ENCODE data around the gene ZBTB3. TPM values are rescaled to one million over a fixed set of nuclear protein-coding genes. Genes with fewer than 3 reads are reported as not detected.
A peak's percentile ranks its signal among the peaks of the same experiment; 100 is the strongest.

The ZBTB3 gene
- total and polyA plus RNA-seq, 9 of the 15 experiments (the other 6 are each of a cell fraction or from before 2014, with no cell fraction given) = 1.9 to 10.0 (median 4.9) TPM

DNA sequence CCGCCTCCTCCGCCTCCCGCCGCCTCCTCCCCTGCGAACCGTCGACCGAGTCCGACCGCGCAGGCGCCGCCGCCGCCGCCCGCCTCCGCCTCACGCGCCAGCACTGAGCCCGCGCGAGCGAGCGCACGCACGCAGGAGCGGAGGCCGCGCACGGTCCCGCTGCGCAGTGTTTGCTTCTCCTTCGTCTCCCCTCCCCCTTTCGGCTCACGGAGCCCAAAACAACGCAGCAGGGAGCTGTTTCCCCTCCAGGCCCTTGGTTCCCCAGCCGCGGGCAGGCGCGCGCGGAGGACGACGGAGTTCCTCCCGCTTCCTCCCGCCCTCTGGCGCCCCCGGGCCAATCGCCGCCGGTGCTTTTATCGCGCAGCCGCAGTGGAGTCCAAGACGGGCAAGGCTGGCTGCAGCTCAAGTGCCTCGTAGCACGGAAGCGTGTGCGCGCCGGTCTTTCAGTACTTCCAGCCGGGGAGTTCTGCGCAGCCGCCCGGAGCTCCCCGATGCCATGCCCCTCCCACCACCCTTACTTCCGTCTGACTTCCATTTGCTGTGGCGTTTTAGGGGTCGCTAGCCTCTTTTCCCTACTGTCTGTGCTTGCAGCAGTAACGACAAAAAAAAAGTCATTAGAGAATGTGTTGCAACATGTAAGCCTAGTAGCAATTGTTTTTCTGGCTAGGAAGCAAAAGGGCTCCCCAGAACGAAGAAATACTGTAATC, 26.6 kb downstream of the ZBTB3 start, which contains the start of gene HNRNPUL2 (continued):
- TF ChIP-seq, protein P1, sequence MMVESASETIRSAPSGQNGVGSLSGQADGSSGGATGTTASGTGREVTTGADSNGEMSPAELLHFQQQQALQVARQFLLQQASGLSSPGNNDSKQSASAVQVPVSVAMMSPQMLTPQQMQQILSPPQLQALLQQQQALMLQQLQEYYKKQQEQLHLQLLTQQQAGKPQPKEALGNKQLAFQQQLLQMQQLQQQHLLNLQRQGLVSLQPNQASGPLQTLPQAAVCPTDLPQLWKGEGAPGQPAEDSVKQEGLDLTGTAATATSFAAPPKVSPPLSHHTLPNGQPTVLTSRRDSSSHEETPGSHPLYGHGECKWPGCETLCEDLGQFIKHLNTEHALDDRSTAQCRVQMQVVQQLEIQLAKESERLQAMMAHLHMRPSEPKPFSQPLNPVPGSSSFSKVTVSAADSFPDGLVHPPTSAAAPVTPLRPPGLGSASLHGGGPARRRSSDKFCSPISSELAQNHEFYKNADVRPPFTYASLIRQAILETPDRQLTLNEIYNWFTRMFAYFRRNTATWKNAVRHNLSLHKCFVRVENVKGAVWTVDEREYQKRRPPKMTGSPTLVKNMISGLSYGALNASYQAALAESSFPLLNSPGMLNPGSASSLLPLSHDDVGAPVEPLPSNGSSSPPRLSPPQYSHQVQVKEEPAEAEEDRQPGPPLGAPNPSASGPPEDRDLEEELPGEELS (CRISPR knock-in tag; IDR thresholded peaks at IDR 0.05; ENCODE audit: borderline replicate concordance) = no peak
- TF ChIP-seq, protein P2, sequence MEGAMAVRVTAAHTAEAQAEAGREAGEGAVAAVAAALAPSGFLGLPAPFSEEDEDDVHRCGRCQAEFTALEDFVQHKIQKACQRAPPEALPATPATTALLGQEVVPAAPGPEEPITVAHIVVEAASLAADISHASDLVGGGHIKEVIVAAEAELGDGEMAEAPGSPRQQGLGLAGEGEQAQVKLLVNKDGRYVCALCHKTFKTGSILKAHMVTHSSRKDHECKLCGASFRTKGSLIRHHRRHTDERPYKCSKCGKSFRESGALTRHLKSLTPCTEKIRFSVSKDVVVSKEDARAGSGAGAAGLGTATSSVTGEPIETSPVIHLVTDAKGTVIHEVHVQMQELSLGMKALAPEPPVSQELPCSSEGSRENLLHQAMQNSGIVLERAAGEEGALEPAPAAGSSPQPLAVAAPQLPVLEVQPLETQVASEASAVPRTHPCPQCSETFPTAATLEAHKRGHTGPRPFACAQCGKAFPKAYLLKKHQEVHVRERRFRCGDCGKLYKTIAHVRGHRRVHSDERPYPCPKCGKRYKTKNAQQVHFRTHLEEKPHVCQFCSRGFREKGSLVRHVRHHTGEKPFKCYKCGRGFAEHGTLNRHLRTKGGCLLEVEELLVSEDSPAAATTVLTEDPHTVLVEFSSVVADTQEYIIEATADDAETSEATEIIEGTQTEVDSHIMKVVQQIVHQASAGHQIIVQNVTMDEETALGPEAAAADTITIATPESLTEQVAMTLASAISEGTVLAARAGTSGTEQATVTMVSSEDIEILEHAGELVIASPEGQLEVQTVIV (CRISPR knock-in tag; IDR thresholded peaks at IDR 0.05; ENCODE audit: borderline replicate concordance) = no peak
- no peak for TF ChIP-seq KLF16 (IDR thresholded peaks at IDR 0.05)
- peak in 1 of 2 experiments; percentile 13; a peak in 1 of 4 replicates for TF ChIP-seq ETV6 (IDR thresholded peaks at IDR 0.05; ENCODE audit: borderline replicate concordance in 1 of 2, low read depth in 2 of 2, low read length in 1 of 2)
- TF ChIP-seq ETV6 (CRISPR knock-in tag; IDR thresholded peaks at IDR 0.05; ENCODE audit: borderline replicate concordance) = no peak
- no peak for TF ChIP-seq HNRNPK (IDR thresholded peaks at IDR 0.05; ENCODE audit: low read depth, low read length, poor library complexity, severe bottlenecking)
- TF ChIP-seq ZFP1 (CRISPR knock-in tag; IDR thresholded peaks at IDR 0.05) = no peak
- peak; percentile 93 for TF ChIP-seq CCNT2 (IDR thresholded peaks at IDR 0.05; ENCODE audit: borderline replicate concordance, extremely low read depth, insufficient read length, low read depth, low read length)
- TF ChIP-seq RFX5 (IDR thresholded peaks at IDR 0.05; ENCODE audit: low read depth, low read length) = no peak
- TF ChIP-seq ZNF695 (CRISPR knock-in tag; IDR thresholded peaks at IDR 0.05) = no peak
- TF ChIP-seq, protein P3, sequence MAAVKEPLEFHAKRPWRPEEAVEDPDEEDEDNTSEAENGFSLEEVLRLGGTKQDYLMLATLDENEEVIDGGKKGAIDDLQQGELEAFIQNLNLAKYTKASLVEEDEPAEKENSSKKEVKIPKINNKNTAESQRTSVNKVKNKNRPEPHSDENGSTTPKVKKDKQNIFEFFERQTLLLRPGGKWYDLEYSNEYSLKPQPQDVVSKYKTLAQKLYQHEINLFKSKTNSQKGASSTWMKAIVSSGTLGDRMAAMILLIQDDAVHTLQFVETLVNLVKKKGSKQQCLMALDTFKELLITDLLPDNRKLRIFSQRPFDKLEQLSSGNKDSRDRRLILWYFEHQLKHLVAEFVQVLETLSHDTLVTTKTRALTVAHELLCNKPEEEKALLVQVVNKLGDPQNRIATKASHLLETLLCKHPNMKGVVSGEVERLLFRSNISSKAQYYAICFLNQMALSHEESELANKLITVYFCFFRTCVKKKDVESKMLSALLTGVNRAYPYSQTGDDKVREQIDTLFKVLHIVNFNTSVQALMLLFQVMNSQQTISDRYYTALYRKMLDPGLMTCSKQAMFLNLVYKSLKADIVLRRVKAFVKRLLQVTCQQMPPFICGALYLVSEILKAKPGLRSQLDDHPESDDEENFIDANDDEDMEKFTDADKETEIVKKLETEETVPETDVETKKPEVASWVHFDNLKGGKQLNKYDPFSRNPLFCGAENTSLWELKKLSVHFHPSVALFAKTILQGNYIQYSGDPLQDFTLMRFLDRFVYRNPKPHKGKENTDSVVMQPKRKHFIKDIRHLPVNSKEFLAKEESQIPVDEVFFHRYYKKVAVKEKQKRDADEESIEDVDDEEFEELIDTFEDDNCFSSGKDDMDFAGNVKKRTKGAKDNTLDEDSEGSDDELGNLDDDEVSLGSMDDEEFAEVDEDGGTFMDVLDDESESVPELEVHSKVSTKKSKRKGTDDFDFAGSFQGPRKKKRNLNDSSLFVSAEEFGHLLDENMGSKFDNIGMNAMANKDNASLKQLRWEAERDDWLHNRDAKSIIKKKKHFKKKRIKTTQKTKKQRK (IDR thresholded peaks at IDR 0.05; ENCODE audit: borderline replicate concordance, low read depth, low read length) = no peak
- no peak for TF ChIP-seq MEF2A (IDR thresholded peaks at IDR 0.05; ENCODE audit: control insufficient read depth, low read depth, low read length)
- no peak for TF ChIP-seq NR2F6 (CRISPR knock-in tag; IDR thresholded peaks at IDR 0.05)
- TF ChIP-seq, protein P4, sequence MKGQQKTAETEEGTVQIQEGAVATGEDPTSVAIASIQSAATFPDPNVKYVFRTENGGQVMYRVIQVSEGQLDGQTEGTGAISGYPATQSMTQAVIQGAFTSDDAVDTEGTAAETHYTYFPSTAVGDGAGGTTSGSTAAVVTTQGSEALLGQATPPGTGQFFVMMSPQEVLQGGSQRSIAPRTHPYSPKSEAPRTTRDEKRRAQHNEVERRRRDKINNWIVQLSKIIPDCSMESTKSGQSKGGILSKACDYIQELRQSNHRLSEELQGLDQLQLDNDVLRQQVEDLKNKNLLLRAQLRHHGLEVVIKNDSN (CRISPR knock-in tag; IDR thresholded peaks at IDR 0.05) = peak; percentile 47
- TF ChIP-seq ZNF668 (CRISPR knock-in tag; IDR thresholded peaks at IDR 0.05) = no peak
- TF ChIP-seq CBFB (CRISPR knock-in tag; IDR thresholded peaks at IDR 0.05) = no peak
- peak; percentile 61; the same call in 1 of the 2 replicates for TF ChIP-seq HDAC8 (tag; IDR thresholded peaks at IDR 0.05)
- TF ChIP-seq STAT5A (IDR thresholded peaks at IDR 0.05; ENCODE audit: borderline replicate concordance, low read length) = no peak
- no peak for TF ChIP-seq SETDB1 (IDR thresholded peaks at IDR 0.05; ENCODE audit: low read length)

Measured in K562 (cell line).